HepG2 (cell line): Measurements from ENCODE around the gene LIN7A. TPM values are rescaled to one million over a fixed set of nuclear protein-coding genes. Genes with fewer than 3 reads are reported as not detected.
A peak's percentile ranks its signal among the peaks of the same experiment; 100 is the strongest.

Source experiments
- ATAC-seq: fragments of 200-7000 bp; cut with Tn5 transposase; 3 replicates; pipeline ENCODE4 v1.9.1; 2020; ENCODE audit warnings: mild to moderate bottlenecking, moderate library complexity
- BruUV-seq: library from RNA; stranded (reverse); fragments of 400-500 nt; replicated peaks from 2 replicates; lab custom pipeline; 2021; lab: Mats Ljungman, UMichigan
- CTCF ChIA-PET: fragments of 300-600 bp; formaldehyde crosslinking; extraction: SDS; loops from one replicate; lab custom pipeline; 2021; ENCODE audit warnings: low total read pairs, inconsistent platforms, low intra/inter-chr PET ratio; lab: Yijun Ruan, JAX
- POLR2A ChIA-PET: fragments of 350-600 bp; sonication (Branson Sonifier 250); formaldehyde crosslinking; loops from one replicate; lab custom pipeline; 2020; ENCODE audit warnings: antibody characterized with exemption, inconsistent platforms; lab: Yijun Ruan, JAX
- DNase-seq: peaks from one replicate; pipeline ENCODE4 v3.0.0-alpha.2; 2015; ENCODE audit warnings: low spot score
- FAIRE-seq: peaks from 3 replicates; lab custom pipeline; 2011; peaks lifted over from hg19 to GRCh38; lab: Jason Lieb, UNC
- H2AFZ ChIP-seq: one replicate; pipeline ENCODE4 v1.6.1; 2011; ENCODE audit warnings: low read length, inconsistent platforms
- H3K27ac ChIP-seq: fragments of 300-600 bp; 3 replicates; pipeline ENCODE4 v1.8.0; 2011; ENCODE audit warnings: mixed run types, mild to moderate bottlenecking, mixed read lengths, low read length, inconsistent platforms; ENCODE audit not compliant: insufficient read depth; ENCODE audit errors: extremely low read length
- H3K27me3 ChIP-seq, 2 experiments: fragments of 200-600 bp in 1 of 2; 2 replicates in 1 of 2; 3 replicates in 1 of 2; pipeline versions ENCODE4 v1.6.0 to v1.8.0; 2011; ENCODE audit warnings: low read length in 2 of 2, mild to moderate bottlenecking in 2 of 2, moderate library complexity in 2 of 2, inconsistent platforms in 1 of 2; ENCODE audit not compliant: insufficient read depth in 2 of 2, control insufficient read depth in 1 of 2
- H3K36me3 ChIP-seq, 2 experiments: fragments of 200-600 bp in 1 of 2; replicated peaks in 1 of 2; 2 replicates in 1 of 2; 3 replicates in 1 of 2; pipeline versions ENCODE4 v1.5.1 to v1.8.0; 2011; ENCODE audit warnings: low read length in 2 of 2, inconsistent platforms in 1 of 2; ENCODE audit not compliant: insufficient read depth in 2 of 2, control insufficient read depth in 1 of 2
- H3K4me1 ChIP-seq: 2 replicates; pipeline ENCODE4 v1.5.1; 2012; ENCODE audit warnings: low read length, inconsistent platforms; ENCODE audit not compliant: insufficient read depth
- H3K4me2 ChIP-seq: 2 replicates; pipeline ENCODE4 v1.6.0; 2011; ENCODE audit warnings: low read depth, low read length, inconsistent platforms
- H3K4me3 ChIP-seq, 3 experiments: fragments of 200-600 bp in 1 of 3; sonication (generic), shearing (Covaris generic) in 1 of 3; replicated peaks in 1 of 3; 2 replicates each; pipeline ENCODE4 v1.5.1; 2011 to 2016; ENCODE audit warnings: low read length in 3 of 3, inconsistent platforms in 2 of 3, low read depth in 2 of 3, mild to moderate bottlenecking in 2 of 3, control low read depth in 1 of 3, mixed read lengths in 1 of 3; ENCODE audit not compliant: insufficient read depth in 1 of 3
- H3K79me2 ChIP-seq: one replicate; pipeline ENCODE4 v1.6.1; 2011; ENCODE audit warnings: low read length, inconsistent platforms; ENCODE audit not compliant: insufficient read depth
- H3K9ac ChIP-seq: 2 replicates; pipeline ENCODE4 v1.6.0; 2011; ENCODE audit warnings: mild to moderate bottlenecking, low read depth, low read length, inconsistent platforms; ENCODE audit not compliant: insufficient read depth
- H3K9me3 ChIP-seq: 2 replicates; pipeline ENCODE4 v1.5.1; 2012; ENCODE audit warnings: mild to moderate bottlenecking, low read length
- H4K20me1 ChIP-seq: 2 replicates; pipeline ENCODE4 v1.6.0; 2011; ENCODE audit warnings: inconsistent platforms, mild to moderate bottlenecking, low read length, moderate library complexity; ENCODE audit not compliant: insufficient read depth
- FOXA3 ChIP-seq: IDR thresholded peaks from 2 replicates; pipeline ENCODE4 v1.6.1; 2016; ENCODE audit warnings: missing genetic modification reagents, missing compliant biosample characterization
- GATAD2A ChIP-seq: IDR thresholded peaks from 2 replicates; pipeline ENCODE4 v1.6.1; 2016
- HOMEZ ChIP-seq: IDR thresholded peaks from 2 replicates; pipeline ENCODE4 v1.6.1; 2016; ENCODE audit warnings: low read depth
- KAT2B ChIP-seq: fragments of 150-350 bp; IDR thresholded peaks from 2 replicates; pipeline ENCODE4 v1.6.1; 2014; ENCODE audit warnings: low read depth, low read length, borderline replicate concordance
- RXRB ChIP-seq: IDR thresholded peaks from 2 replicates; pipeline ENCODE4 v1.6.1; 2016; ENCODE audit warnings: borderline replicate concordance, missing genetic modification reagents, missing compliant biosample characterization
- SMC3 ChIP-seq: IDR thresholded peaks from 2 replicates; pipeline ENCODE4 v1.6.1; 2011; ENCODE audit warnings: low read length, improper control_type of control experiment
- SOX13 ChIP-seq, 3 experiments: fragments of 450-650 bp in 1 of 3; sonication (generic) in 1 of 3; formaldehyde crosslinking in 1 of 3; IDR thresholded peaks in 2 of 3; conservative IDR thresholded peaks in 1 of 3; 2 replicates each; pipeline versions ENCODE4 v1.5.0 to v1.6.1; 2016 to 2020; ENCODE audit warnings: antibody characterized with exemption in 1 of 3, mild to moderate bottlenecking in 1 of 3, missing compliant biosample characterization in 1 of 3, missing genetic modification reagents in 1 of 3, moderate library complexity in 1 of 3
- TBX2 ChIP-seq: sonication (generic); formaldehyde crosslinking; IDR thresholded peaks from 2 replicates; pipeline ENCODE4 v1.5.0; 2020; ENCODE audit warnings: missing genetic modification reagents, mild to moderate bottlenecking, borderline replicate concordance
- ZNF547 ChIP-seq: sonication (generic); formaldehyde crosslinking; IDR thresholded peaks from 2 replicates; pipeline ENCODE4 v1.5.1; 2020; ENCODE audit warnings: mild to moderate bottlenecking, missing genetic modification reagents
- ZNF609 ChIP-seq: sonication (generic); formaldehyde crosslinking; IDR thresholded peaks from 2 replicates; pipeline ENCODE4 v1.4.0; 2020; ENCODE audit warnings: mild to moderate bottlenecking, missing genetic modification reagents, borderline replicate concordance
- ZNF644 ChIP-seq: IDR thresholded peaks from 2 replicates; pipeline ENCODE4 v1.6.1; 2016; ENCODE audit warnings: low read depth
- WGBS: methylation state at CpG from one replicate; pipeline ENCODE4 v1.1.6; 2017; ENCODE audit warnings: low lambda C conversion rate; 5-methylcytosine and 5-hydroxymethylcytosine counted together
- in situ Hi-C: cut with HindIII; loops from 2 replicates; pipeline ENCODE4 v1.10.0; 2017; ENCODE audit warnings: low pct_unique_long_range_greater_than_20kb; ENCODE audit not compliant: extremely low pct_ligation_motif_present
- intact Hi-C: fragments of 100-400 bp; cut with micrococcal nuclease; formaldehyde crosslinking; loops from one replicate; pipeline ENCODE4 v1.10.0; 2022; ENCODE audit not compliant: unreplicated experiment
- polyA plus RNA-seq, 8 experiments: library from polyadenylated mRNA; depleted of rRNA in 3 of 8; stranded (reverse) in 7 of 8; unstranded in 1 of 8; fragments of >200 nt; fragmentation: Illumina TruSeq in 4 of 8; extraction: Trizol in 4 of 8; gene quantifications; 2 replicates each; pipeline versions ENCODE4 v1.2.1 to v1.2.3, GENCODE V29; 2011 to 2016; ENCODE audit warnings: low read depth in 4 of 8, missing spikeins in 1 of 8, mixed read lengths in 1 of 8; ENCODE audit not compliant: insufficient read depth in 1 of 8
- total RNA-seq, 5 experiments: library from RNA; depleted of rRNA; stranded (reverse); fragments of >200 nt; fragmentation: Illumina TruSeq; extraction: Trizol; gene quantifications; 2 replicates each; pipeline ENCODE4 v1.2.3, GENCODE V29; 2016; ENCODE audit warnings: low read depth in 1 of 5
- TF ChIP-seq, protein P1 (sequence below): sonication (generic); formaldehyde crosslinking; IDR thresholded peaks from 2 replicates; pipeline ENCODE4 v1.4.0; 2020; ENCODE audit warnings: mild to moderate bottlenecking, missing genetic modification reagents

LIN7A gene
- total and polyA plus RNA-seq, 2 of the 13 experiments (the other 11 are each of a cell fraction or from before 2014, with no cell fraction given) = 18.5 to 19.2 TPM

- TF ChIP-seq, protein P1, sequence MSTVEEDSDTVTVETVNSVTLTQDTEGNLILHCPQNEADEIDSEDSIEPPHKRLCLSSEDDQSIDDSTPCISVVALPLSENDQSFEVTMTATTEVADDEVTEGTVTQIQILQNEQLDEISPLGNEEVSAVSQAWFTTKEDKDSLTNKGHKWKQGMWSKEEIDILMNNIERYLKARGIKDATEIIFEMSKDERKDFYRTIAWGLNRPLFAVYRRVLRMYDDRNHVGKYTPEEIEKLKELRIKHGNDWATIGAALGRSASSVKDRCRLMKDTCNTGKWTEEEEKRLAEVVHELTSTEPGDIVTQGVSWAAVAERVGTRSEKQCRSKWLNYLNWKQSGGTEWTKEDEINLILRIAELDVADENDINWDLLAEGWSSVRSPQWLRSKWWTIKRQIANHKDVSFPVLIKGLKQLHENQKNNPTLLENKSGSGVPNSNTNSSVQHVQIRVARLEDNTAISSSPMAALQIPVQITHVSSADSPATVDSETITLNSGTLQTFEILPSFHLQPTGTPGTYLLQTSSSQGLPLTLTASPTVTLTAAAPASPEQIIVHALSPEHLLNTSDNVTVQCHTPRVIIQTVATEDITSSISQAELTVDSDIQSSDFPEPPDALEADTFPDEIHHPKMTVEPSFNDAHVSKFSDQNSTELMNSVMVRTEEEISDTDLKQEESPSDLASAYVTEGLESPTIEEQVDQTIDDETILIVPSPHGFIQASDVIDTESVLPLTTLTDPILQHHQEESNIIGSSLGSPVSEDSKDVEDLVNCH (CRISPR knock-in tag) = no peak
- TF ChIP-seq ZNF547 (no peak), KAT2B (no peak), SMC3 (peak; percentile 43; the same call in 1 of the 2 replicates)
Measured at GRCh38 chr12:80763874-80764273, 173.9 kb downstream of the LIN7A start (continued).

DNA sequence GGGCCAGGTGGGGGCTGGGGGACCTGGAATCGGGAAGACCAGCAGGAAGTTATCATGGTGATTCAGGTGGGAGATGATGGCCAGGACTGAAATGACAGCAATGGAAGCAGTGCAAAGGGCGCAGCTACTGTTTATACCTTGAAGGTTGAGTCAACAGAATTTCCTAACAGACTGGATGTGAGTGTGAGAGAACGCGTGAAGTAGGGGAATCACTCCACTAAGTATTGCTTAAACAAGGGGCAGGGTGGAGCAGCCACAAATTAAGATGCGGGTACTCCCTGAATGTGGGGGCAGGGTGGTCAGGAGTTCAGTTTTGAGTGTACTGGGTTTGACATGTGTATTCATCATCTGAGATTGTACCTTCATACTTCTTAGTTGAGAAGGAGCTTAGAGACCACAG lies 175.9 kb downstream of the LIN7A start:
- 0% methylated on average over 5 of the region's 5 CpGs for WGBS
- Histone ChIP-seq H3K4me3 (no peak overlapping the region), H3K36me3 (no peaks in the 10 kb centered on the region), H3K27me3 (no peaks in the 10 kb centered on the region), H3K4me1 (peaks cover 12% of the 10 kb centered on the region), H3K4me2 (0 out of 2 replicates have a peak overlapping the region, but pooled peaks have one; percentile 32), H3K79me2 (no peaks in the 10 kb centered on the region), H4K20me1 (no peaks in the 10 kb centered on the region), H3K9ac (no peak overlapping the region), H3K9me3 (no peaks in the 10 kb centered on the region), H3K27ac (no peak overlapping the region), H2AFZ (no peak overlapping the region)
- peak; percentile 99 for ATAC-seq
- no peak for FAIRE-seq
- no TSS peak for BruUV-seq
- intact Hi-C loops (loop anchor here (10.0 kb wide), 1 partner anchor 127 kb away; no protein-coding TSS in a partner anchor), in situ Hi-C loops (no loop called here)
- DNase-seq = peak; percentile 55
- POLR2A ChIA-PET = no interaction called here
- CTCF ChIA-PET = no interaction called here
- TF ChIP-seq TBX2 (CRISPR knock-in tag) (peak; percentile 83), RXRB (CRISPR knock-in tag) (0 out of 2 replicates have a peak, but pooled peaks have one; percentile 27), SOX13 (IDR thresholded peaks at IDR 0.05) (no peak), SOX13 (CRISPR knock-in tag; conservative IDR thresholded peaks at IDR 0.05 in 1 of 2, IDR thresholded peaks at IDR 0.05 in 1 of 2) (peak in 1 of 2 experiments; percentile 35; a peak in 1 of 4 replicates), HOMEZ (peak; percentile 36; the same call in 1 of the 2 replicates), ZNF609 (peak; percentile 81), ZNF644 (CRISPR knock-in tag) (peak; percentile 48; the same call in 1 of the 2 replicates), GATAD2A (peak; percentile 60; the same call in 1 of the 2 replicates), FOXA3 (CRISPR knock-in tag) (peak; percentile 76)
